Measurements from ENCODE around the gene DDX27.
"Not testable (repeated sequence)": the region's sequence is repeated elsewhere in the genome, so short reads cannot be mapped to it uniquely, and the experiment has no call there.

The DDX27 gene, protein sequence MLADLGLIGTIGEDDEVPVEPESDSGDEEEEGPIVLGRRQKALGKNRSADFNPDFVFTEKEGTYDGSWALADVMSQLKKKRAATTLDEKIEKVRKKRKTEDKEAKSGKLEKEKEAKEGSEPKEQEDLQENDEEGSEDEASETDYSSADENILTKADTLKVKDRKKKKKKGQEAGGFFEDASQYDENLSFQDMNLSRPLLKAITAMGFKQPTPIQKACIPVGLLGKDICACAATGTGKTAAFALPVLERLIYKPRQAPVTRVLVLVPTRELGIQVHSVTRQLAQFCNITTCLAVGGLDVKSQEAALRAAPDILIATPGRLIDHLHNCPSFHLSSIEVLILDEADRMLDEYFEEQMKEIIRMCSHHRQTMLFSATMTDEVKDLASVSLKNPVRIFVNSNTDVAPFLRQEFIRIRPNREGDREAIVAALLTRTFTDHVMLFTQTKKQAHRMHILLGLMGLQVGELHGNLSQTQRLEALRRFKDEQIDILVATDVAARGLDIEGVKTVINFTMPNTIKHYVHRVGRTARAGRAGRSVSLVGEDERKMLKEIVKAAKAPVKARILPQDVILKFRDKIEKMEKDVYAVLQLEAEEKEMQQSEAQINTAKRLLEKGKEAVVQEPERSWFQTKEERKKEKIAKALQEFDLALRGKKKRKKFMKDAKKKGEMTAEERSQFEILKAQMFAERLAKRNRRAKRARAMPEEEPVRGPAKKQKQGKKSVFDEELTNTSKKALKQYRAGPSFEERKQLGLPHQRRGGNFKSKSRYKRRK

DNA sequence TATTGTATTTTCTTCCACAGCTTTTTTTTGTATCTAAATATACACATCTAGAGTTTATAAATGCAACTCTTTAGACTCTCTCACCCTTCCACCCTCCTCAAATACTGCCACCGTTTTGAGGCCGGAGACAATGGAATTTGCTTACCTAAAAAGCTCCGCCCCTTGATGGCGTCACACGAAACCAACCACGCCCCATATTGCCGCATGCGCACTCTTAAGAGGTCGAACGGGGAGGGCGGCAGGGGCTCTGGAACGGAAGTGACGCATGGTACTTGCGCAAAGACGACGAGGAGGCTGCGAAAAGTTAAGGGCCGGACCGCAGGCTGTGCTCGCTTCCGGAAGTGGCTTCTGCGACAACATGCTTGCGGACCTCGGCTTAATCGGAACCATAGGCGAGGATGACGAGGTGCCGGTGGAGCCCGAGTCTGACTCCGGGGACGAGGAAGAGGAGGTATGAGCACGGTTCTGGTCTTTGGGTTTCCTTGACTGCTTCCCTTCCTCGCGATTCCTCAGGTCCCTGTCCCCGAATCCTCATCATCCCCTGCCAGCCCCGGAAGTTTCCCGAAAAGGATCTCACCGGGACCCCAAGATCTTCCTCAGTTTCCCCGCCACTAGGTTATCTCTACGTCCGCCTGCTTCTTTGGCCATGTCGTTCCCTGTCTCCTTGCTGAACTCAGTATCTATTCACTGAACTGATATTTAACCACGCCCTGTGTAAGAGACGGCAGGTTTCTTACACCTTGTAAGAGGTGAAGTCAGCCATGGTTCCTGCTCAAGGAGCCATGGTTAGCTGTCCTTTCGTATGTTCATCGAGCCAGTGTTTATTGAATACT is at the start of gene DDX27:
Gene DDX27 (plus strand): TSS at position 326 of the 833 bp plus-strand sequence. CDS start 33 bp downstream, at position 359.
- Mint-ChIP-seq H3K9me3 (no peaks in the 10 kb centered on the region), H3K4me1 (peaks cover 28% of the 10 kb centered on the region), H3K4me3 (peak within 1 kb of the TSS; percentile 77 to 98), H3K27ac (peak within 1 kb of the TSS; percentile 95 to 99), H3K27me3 (no peaks in the 10 kb centered on the region)
- peak; percentile 95 to 97 for DNase-seq
- peak; percentile 96 for ATAC-seq

DNA sequence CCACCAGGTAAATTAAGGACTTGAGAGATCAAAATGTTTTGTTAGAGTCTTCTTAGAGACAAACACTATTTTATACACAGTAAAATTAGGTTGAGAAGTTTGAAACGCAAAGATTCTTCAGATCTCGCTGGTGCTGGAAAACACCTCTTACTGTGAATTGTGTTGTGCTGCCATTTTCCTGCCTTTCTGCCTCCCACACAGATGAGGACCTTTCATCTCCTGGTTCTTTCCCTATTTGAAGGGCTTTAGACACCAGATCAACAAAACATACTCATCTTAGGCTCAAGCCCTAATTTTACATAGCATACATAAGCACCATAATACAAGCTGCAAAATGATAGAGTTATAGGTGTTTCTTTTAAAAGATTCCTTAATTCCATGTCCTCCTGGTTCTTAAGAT is 49.7 kb upstream of the DDX27 start:
- DNase-seq (no peak), ATAC-seq (no peak)
- H3K4me3 Mint-ChIP-seq: peak overlapping the region; percentile 26 to 44
- H3K27ac Mint-ChIP-seq: peak overlapping the region; percentile 54 to 71
- no peaks in the 10 kb centered on the region for H3K9me3 Mint-ChIP-seq
- no peaks in the 10 kb centered on the region for H3K27me3 Mint-ChIP-seq
- peaks cover 80% of the 10 kb centered on the region for H3K4me1 Mint-ChIP-seq

- H3K9me3 Mint-ChIP-seq: no peaks in the 10 kb centered on the region
- DNase-seq (no peak), ATAC-seq (no peak)
- H3K27me3 Mint-ChIP-seq: no peaks in the 10 kb centered on the region
- H3K27ac Mint-ChIP-seq: no peak overlapping the region
- H3K4me3 Mint-ChIP-seq: no peak overlapping the region
- H3K4me1 Mint-ChIP-seq: peaks cover 73% of the 10 kb centered on the region
These were observed 48.5 kb upstream of the DDX27 start for GRCh38 chr20:49170714-49171113.

DNA sequence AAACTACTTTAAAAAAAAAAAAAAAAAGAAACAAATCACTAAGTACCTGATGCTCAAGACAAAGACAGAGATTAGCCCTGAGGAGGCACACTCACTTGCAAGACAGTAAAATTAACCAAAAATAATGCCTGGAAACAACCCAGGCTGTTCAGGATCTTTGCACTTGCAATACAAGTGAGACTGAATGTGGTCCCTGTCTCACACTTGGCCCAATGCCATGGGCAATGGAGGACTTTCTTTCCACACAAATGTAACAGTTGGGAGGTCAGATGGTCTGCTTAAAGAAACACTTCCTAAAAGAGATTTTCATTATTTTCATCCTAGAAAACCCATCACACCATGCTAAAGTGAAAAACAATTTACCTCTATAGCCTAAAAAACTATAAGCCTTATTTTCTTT is 47.3 kb upstream of the DDX27 start:
- Mint-ChIP-seq H3K27ac (no peak overlapping the region), H3K4me1 (peaks cover 61% of the 10 kb centered on the region), H3K27me3 (no peaks in the 10 kb centered on the region), H3K4me3 (no peak overlapping the region), H3K9me3 (no peaks in the 10 kb centered on the region)
- no peak for DNase-seq
- ATAC-seq: no peak

- Mint-ChIP-seq H3K9me3 (no peaks in the 10 kb centered on the region), H3K27me3 (no peaks in the 10 kb centered on the region), H3K27ac (peak overlapping the region; percentile 37 to 73), H3K4me3 (no peak overlapping the region), H3K4me1 (peaks cover 58% of the 10 kb centered on the region)
- ATAC-seq (no peak), DNase-seq (no peak)
These were observed 46.8 kb upstream of the DDX27 start for GRCh38 chr20:49172413-49172812.

- Mint-ChIP-seq H3K27ac (no peak overlapping the region), H3K9me3 (no peaks in the 10 kb centered on the region), H3K4me3 (no peak overlapping the region), H3K4me1 (peaks cover 48% of the 10 kb centered on the region), H3K27me3 (no peaks in the 10 kb centered on the region)
- no peak for DNase-seq
- no peak for ATAC-seq
These were observed 45.0 kb upstream of the DDX27 start for GRCh38 chr20:49174183-49174582.

DNA sequence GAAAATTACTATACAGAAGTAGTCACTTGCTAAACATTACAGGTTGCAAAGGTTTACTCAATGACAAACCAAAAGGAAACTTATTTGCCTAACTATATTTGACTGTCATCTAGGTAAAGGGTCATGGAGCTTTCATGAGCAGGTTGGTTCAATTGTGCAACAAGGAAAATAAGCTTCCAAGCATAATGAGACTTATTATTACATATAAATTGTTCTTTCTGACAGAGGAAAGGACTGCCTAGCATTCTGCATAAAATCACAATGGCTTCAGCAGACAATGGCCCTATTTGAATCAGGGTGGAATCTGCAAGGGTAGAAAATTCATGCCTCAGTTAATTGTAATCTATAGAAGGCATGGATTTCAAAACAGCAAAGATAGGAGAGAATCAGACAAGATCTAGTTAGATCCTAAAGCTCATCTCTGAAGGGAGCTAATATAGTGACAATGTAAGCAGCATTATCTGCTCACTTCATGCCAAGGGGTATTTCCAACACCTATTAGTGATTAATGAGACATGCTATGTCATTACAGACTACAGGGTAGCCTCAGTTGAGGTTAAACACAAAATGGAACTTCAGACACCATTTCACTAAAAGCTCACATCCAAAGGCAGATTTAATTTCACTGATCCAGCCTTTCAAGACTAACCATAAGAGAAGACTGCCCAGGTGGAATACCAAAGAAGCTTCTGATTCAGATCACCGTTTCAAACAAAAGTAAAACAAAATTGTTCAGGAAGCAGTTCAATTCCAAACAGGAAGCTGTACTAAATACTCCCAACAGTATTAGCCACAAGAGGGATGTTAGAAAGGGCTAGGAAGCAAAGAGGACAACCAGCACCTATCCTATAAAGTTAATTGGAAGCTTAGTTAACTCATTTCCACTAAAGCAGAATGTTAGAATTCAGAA is 39.6 kb upstream of the DDX27 start:
- no peaks in the 10 kb centered on the region for H3K9me3 Mint-ChIP-seq
- H3K27ac Mint-ChIP-seq: peak overlapping the region in 1 of 2 donors; percentile 55
- peak overlapping the region in 1 of 2 donors; percentile 0 for H3K4me3 Mint-ChIP-seq
- peaks cover 60% of the 10 kb centered on the region for H3K4me1 Mint-ChIP-seq
- ATAC-seq: no peak
- H3K27me3 Mint-ChIP-seq: no peaks in the 10 kb centered on the region
- no peak for DNase-seq

DNA sequence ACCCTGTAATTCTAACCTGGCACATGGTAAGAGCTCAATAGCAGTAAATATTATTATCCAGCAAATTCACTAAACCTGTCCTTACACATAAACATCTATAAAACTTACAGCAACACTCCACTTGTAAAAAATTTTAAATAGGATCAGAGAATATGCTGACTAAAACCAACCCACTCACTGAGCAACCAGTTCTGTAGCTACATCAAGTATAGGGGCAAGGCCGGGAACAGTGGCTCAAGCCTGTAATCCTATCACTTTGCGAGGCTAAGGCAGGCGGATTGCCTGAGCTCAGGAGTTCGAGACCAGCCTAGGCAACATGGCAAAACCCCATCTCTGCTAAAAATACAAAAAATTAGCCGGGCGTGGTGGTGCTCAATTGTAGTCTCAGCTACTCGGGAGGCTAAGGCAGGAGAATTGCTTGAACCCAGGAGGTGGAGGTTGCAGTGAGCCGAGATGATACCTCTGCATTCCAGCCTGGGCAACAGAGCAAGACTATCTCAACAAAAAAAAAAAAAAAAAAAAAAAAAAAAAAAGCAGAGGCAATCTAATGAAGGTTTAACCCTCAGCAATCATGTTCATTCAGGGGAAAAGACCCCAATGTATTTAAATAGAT is 37.8 kb upstream of the DDX27 start:
- Mint-ChIP-seq H3K4me3 (no peak overlapping the region), H3K27ac (peak overlapping the region in 1 of 2 donors; percentile 67), H3K27me3 (no peaks in the 10 kb centered on the region), H3K9me3 (no peaks in the 10 kb centered on the region), H3K4me1 (peaks cover 77% of the 10 kb centered on the region)
- ATAC-seq (no peak), DNase-seq (no peak)

DNA sequence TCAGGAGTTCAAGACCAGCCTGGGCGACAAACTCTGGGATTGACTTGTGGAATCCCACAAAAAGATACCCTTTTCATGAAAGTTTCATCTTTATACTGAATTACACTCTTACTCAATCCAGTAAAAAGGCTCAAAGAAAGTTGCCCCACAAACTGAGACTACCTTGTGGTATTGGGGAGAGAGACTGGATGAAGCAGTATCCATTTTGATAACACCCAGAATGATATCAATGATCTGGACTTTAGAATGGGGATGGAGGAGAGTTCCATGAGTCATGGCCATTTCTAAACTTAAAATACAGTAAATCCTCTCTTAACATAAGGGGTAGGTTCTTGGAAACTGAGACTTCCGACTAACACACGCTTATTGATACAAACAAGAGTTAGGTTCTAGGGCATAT is 35.8 kb upstream of the DDX27 start:
- ATAC-seq (no peak), DNase-seq (no peak)
- Mint-ChIP-seq H3K27ac (no peak overlapping the region), H3K9me3 (no peaks in the 10 kb centered on the region), H3K27me3 (no peaks in the 10 kb centered on the region), H3K4me1 (peaks cover 67% of the 10 kb centered on the region), H3K4me3 (peak overlapping the region; percentile 13 to 65)

DNA sequence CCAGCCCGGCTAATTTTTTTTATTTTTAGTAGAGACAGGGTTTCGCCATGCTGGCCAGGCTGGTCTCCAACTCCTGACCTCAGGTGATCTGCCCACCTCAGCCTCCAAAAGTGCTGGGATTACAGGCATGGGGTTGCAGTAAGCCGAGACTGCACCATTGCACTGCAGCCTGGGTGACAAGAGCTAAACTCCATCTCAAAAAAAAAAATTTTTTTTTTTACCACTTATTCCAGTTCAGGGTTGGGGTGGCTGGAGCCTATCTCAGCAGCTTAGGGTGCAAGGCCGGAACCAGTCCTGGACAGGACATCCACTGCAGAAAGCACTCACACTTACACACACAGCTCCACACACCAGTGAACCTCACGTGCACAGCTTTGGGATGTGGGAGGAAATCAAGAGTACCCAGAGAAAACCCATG is 35.1 kb upstream of the DDX27 start:
- not testable (repeated sequence) for DNase-seq, H3K27ac Mint-ChIP-seq, H3K27me3 Mint-ChIP-seq, H3K9me3 Mint-ChIP-seq, ATAC-seq
- Mint-ChIP-seq H3K4me3 (peak overlapping the region; percentile 56 to 87), H3K4me1 (peaks cover 67% of the 10 kb centered on the region)

GRCh38 chr20:49184691-49185070 is 34.5 kb upstream of the DDX27 start:
- DNase-seq (no peak), ATAC-seq (no peak)
- Mint-ChIP-seq H3K9me3 (no peaks in the 10 kb centered on the region), H3K27ac (peak overlapping the region in 1 of 2 donors; percentile 4), H3K4me1 (peaks cover 62% of the 10 kb centered on the region), H3K4me3 (peak overlapping the region; percentile 49 to 87), H3K27me3 (no peaks in the 10 kb centered on the region)

- no peak for DNase-seq
These were observed 34.0 kb upstream of the DDX27 start for GRCh38 chr20:49185071-49185761.

GRCh38 chr20:49186535-49187329 is 32.5 kb upstream of the DDX27 start:
- peak; percentile 25 for ATAC-seq
- Mint-ChIP-seq H3K9me3 (no peaks in the 10 kb centered on the region), H3K4me1 (peaks cover 44% of the 10 kb centered on the region)

More at GRCh38 chr20:49185071-49185761, 34.0 kb upstream of the DDX27 start:
- H3K4me1 Mint-ChIP-seq: peaks cover 57% of the 10 kb centered on the region
- no peaks in the 10 kb centered on the region for H3K27me3 Mint-ChIP-seq
- no peaks in the 10 kb centered on the region for H3K9me3 Mint-ChIP-seq
- ATAC-seq: no peak
- peak overlapping the region; percentile 49 to 87 for H3K4me3 Mint-ChIP-seq
- H3K27ac Mint-ChIP-seq: peak overlapping the region in 1 of 2 donors; percentile 27

More at GRCh38 chr20:49186535-49187329, 32.5 kb upstream of the DDX27 start:
- H3K27ac Mint-ChIP-seq: peak overlapping the region; percentile 94 to 95
- H3K4me3 Mint-ChIP-seq: peak overlapping the region; percentile 84 to 87
- no peaks in the 10 kb centered on the region for H3K27me3 Mint-ChIP-seq
- peak; percentile 41 to 59 for DNase-seq
